ENCODE data around the gene BCL2L13.

BCL2L13 gene

DNA sequence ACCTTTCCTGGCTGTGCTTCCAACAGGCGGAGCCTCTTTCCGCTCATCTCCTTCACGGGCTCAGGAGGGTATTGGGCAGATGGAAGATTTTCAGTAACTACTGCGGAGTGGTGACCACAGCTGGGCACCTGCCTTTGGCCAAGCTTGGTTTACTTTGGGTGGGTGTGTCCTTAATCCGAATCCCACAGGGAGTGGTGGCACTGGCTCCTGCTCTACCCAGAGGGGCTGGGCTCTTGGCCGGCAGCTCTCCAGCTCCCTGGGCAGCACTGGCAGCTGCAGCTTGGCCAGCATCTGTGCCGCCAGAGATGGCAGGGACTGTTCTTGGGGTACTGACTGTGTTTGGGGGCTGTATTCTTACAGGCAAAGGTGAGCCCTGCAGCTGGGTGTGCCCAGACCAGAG is 105.9 kb downstream of the BCL2L13 start:
- TF ChIP-seq, protein P1, sequence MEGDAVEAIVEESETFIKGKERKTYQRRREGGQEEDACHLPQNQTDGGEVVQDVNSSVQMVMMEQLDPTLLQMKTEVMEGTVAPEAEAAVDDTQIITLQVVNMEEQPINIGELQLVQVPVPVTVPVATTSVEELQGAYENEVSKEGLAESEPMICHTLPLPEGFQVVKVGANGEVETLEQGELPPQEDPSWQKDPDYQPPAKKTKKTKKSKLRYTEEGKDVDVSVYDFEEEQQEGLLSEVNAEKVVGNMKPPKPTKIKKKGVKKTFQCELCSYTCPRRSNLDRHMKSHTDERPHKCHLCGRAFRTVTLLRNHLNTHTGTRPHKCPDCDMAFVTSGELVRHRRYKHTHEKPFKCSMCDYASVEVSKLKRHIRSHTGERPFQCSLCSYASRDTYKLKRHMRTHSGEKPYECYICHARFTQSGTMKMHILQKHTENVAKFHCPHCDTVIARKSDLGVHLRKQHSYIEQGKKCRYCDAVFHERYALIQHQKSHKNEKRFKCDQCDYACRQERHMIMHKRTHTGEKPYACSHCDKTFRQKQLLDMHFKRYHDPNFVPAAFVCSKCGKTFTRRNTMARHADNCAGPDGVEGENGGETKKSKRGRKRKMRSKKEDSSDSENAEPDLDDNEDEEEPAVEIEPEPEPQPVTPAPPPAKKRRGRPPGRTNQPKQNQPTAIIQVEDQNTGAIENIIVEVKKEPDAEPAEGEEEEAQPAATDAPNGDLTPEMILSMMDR (IDR thresholded peaks at IDR 0.05) = no peak
- Histone ChIP-seq H3K27me3 (peaks cover 0 to 3% of the 10 kb centered on the region in 2 donors), H3K4me1 (peaks cover 0 to 4% (median 2%) of the 10 kb centered on the region in 4 donors), H3K9me3 (no peaks in the 10 kb centered on the region), H3K36me3 (no peaks in the 10 kb centered on the region), H3K27ac (no peak overlapping the region), H3K4me3 (no peak overlapping the region)
- no peak for DNase-seq
- intact Hi-C loops (cut with DNase I; ENCODE audit: low total_unique reads) = no loop called here

DNA sequence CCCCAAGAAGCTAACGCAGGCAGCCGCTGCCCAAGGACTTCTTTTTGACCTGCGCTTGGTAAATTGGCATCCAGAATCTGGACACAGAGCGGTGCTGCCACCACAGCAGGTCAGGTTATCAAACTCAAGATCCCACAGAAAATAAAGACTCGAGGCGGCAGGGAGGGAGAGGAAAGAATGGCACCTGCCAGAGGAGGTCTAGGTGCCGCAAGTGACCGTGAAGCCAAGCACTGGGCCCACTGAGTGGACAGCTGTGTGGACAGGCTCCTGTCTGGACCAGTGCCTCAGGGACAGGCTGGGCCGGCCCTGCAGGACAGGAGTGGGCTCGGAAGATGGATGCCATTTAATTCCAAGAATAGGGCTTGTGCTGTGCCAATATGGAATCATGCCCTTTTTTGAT is 108.4 kb downstream of the BCL2L13 start:
- TF ChIP-seq, protein P1 (IDR thresholded peaks at IDR 0.05) = no peak
- no peak overlapping the region for H3K27ac ChIP-seq
- H3K4me1 ChIP-seq = peaks cover 0 to 4% (median 2%) of the 10 kb centered on the region in 4 donors
- no peaks in the 10 kb centered on the region for H3K9me3 ChIP-seq
- no peak overlapping the region for H3K4me3 ChIP-seq
- no peaks in the 10 kb centered on the region for H3K36me3 ChIP-seq
- DNase-seq = no peak
- intact Hi-C loops (cut with DNase I; ENCODE audit: low total_unique reads) = no loop called here
- peaks cover 0 to 3% of the 10 kb centered on the region in 2 donors for H3K27me3 ChIP-seq

DNA sequence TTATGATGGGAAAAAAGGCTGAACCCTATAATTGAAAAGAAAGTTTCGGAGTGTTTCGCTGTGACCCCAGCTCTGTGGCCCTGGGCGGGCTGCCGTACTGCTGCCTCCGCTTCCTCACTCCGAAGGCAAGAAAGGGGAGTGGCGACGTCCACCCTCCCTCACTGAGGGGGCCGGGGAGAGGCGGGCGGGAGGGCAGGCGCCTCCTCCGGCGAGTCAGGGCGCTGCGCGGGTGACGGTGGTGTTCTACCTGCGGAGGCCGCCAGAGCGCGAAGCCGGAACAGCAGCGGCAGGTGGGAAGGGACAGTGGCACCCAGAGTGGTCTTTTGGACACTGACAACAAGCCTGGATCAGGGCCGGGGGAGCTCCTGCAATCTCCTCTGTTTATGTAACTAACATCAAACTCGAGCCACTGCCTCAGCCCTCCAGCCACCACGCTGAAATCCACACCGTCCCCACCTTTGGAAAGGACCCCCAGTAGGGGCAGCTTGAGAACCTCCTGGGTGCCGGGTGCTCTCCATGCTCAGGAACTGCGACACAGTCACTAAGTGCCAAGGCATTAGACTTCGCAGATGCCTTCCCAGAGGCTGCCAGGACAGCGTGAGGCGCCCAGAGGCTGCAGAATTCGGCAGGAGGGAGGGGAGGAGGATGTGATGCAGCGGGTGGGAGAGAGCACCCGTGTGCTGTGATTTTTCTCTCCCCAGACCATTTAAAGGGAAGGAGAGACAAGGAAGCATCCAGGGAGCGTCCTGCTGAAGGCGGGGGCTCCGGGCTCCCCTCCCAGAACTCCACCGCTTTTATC is 110.2 kb downstream of the BCL2L13 start:
- Histone ChIP-seq H3K9me3 (no peaks in the 10 kb centered on the region), H3K4me3 (no peak overlapping the region), H3K27ac (no peak overlapping the region), H3K36me3 (no peaks in the 10 kb centered on the region), H3K4me1 (no peaks in the 10 kb centered on the region), H3K27me3 (no peaks in the 10 kb centered on the region)
- TF ChIP-seq, protein P1 (IDR thresholded peaks at IDR 0.05) = no peak
- intact Hi-C loops (cut with DNase I; ENCODE audit: low total_unique reads) = no loop called here
- no peak for DNase-seq

DNA sequence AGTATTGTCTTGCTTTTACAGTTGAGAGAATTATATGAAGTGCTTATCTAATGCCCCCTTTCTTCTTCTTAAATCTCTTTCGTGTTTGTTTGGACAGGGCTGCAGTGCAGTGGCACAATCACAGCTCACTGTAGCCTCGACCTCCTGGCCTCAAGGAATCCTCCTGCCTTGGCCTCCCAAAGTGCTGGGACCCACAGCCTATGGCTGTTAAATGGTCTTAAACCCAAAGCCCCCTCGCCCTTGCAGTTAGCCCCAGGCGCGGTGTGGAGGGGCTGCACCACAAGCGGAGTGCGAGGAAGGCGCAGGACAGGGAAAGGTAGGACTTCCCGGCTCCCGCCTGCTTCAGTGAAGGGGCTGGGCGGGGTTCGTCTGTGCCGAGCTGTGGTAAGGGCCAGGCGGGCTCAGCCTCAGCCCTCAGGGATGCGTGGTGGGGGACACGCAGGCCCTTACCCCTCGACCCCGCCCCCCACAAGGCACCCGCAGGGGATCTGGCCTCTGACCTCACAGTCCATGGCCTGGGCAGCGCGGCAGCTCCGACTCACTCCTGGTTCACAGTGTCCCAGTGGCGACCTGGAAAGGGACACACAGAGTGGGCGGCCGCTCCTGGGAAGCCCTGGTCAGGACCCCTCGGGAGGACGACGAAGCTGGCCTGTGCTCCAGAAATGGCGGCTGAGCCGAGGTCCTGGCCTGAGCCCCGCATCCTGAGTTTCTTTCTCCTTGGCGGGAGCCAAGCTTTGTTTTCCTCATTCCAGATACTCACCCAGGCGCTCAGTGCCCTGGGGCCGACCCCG is 111.2 kb downstream of the BCL2L13 start:
- intact Hi-C loops (cut with DNase I; ENCODE audit: low total_unique reads) = no loop called here
- Histone ChIP-seq H3K9me3 (no peaks in the 10 kb centered on the region), H3K4me3 (no peak overlapping the region), H3K36me3 (no peaks in the 10 kb centered on the region), H3K4me1 (no peaks in the 10 kb centered on the region), H3K27ac (no peak overlapping the region), H3K27me3 (no peaks in the 10 kb centered on the region)
- TF ChIP-seq, protein P1 (IDR thresholded peaks at IDR 0.05) = no peak
- no peak for DNase-seq

DNA sequence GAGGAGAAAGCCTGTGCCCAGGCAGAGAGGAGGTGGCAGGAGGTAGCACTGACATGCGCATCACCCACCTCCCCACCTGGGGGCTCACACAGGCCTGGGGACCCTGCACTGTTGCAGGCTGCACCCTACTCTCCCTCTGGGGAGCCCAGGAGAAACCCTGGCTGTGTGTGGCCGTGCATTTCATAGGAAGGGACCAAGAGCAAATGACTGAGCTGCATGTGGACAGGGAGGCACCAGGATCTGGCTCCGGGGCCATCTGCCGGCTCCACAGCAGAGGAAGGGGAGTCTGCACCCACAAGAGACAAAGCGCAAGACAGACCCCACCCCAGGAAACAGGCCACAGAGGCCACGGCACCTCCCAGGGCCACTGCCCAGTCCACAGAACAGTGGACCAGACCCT is 113.0 kb downstream of the BCL2L13 start:
- H3K27me3 ChIP-seq = no peaks in the 10 kb centered on the region
- no peaks in the 10 kb centered on the region for H3K9me3 ChIP-seq
- no peaks in the 10 kb centered on the region for H3K36me3 ChIP-seq
- no peak overlapping the region for H3K4me3 ChIP-seq
- no peak overlapping the region for H3K27ac ChIP-seq
- DNase-seq = no peak
- TF ChIP-seq, protein P1 (IDR thresholded peaks at IDR 0.05) = no peak
- no peaks in the 10 kb centered on the region for H3K4me1 ChIP-seq
- intact Hi-C loops (cut with DNase I; ENCODE audit: low total_unique reads) = no loop called here

All from tibial artery (tissue), 4 donors.